ENCODE measurements around the gene DGKI.

DNA sequence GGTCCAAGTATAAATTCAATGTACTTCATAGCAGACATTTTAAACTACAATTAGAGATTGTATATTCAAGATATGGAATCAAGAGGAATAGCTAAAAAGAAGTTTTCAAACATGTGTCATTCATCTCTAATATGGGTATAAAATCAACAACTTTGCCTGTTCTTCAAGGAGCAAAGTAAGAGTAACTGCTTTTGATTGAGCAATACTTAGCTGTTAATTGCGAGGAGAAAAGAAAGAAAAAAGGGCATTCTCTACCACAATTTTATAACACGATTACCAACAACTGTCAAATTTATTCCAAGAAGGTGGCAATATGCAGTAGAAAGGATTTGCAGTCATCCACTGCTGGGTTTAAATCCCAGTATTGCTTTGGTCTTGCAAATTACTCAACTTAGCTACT is 356.9 kb downstream of the DGKI start:
- TF ChIP-seq, protein P1, sequence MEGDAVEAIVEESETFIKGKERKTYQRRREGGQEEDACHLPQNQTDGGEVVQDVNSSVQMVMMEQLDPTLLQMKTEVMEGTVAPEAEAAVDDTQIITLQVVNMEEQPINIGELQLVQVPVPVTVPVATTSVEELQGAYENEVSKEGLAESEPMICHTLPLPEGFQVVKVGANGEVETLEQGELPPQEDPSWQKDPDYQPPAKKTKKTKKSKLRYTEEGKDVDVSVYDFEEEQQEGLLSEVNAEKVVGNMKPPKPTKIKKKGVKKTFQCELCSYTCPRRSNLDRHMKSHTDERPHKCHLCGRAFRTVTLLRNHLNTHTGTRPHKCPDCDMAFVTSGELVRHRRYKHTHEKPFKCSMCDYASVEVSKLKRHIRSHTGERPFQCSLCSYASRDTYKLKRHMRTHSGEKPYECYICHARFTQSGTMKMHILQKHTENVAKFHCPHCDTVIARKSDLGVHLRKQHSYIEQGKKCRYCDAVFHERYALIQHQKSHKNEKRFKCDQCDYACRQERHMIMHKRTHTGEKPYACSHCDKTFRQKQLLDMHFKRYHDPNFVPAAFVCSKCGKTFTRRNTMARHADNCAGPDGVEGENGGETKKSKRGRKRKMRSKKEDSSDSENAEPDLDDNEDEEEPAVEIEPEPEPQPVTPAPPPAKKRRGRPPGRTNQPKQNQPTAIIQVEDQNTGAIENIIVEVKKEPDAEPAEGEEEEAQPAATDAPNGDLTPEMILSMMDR (IDR thresholded peaks at IDR 0.05), result no peak
- TF ChIP-seq POLR2AphosphoS5 (IDR thresholded peaks at IDR 0.05; ENCODE audit: low read depth, low read length) (no peak), SIN3A (IDR thresholded peaks at IDR 0.05; ENCODE audit: borderline replicate concordance, insufficient read depth, low read depth, low read length) (no peak)
- TF ChIP-seq, protein P2, sequence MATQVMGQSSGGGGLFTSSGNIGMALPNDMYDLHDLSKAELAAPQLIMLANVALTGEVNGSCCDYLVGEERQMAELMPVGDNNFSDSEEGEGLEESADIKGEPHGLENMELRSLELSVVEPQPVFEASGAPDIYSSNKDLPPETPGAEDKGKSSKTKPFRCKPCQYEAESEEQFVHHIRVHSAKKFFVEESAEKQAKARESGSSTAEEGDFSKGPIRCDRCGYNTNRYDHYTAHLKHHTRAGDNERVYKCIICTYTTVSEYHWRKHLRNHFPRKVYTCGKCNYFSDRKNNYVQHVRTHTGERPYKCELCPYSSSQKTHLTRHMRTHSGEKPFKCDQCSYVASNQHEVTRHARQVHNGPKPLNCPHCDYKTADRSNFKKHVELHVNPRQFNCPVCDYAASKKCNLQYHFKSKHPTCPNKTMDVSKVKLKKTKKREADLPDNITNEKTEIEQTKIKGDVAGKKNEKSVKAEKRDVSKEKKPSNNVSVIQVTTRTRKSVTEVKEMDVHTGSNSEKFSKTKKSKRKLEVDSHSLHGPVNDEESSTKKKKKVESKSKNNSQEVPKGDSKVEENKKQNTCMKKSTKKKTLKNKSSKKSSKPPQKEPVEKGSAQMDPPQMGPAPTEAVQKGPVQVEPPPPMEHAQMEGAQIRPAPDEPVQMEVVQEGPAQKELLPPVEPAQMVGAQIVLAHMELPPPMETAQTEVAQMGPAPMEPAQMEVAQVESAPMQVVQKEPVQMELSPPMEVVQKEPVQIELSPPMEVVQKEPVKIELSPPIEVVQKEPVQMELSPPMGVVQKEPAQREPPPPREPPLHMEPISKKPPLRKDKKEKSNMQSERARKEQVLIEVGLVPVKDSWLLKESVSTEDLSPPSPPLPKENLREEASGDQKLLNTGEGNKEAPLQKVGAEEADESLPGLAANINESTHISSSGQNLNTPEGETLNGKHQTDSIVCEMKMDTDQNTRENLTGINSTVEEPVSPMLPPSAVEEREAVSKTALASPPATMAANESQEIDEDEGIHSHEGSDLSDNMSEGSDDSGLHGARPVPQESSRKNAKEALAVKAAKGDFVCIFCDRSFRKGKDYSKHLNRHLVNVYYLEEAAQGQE (IDR thresholded peaks at IDR 0.05; ENCODE audit: insufficient read depth in 1 of 2, low read depth in 2 of 2, low read length in 1 of 2), result no peak
